IPS-20b (cell line): Measurements from ENCODE around the gene PCDHB12.
A peak's percentile ranks its signal among the peaks of the same experiment; 100 is the strongest.
"Not testable (repeated sequence)": the region's sequence is repeated elsewhere in the genome, so short reads cannot be mapped to it uniquely, and the experiment has no call there.

ENCODE experiments used
- H3K27ac ChIP-seq: one replicate; pipeline ENCODE4 v1.5.1; 2013; ENCODE audit warnings: low read length
- H3K27me3 ChIP-seq: 2 replicates; pipeline ENCODE4 v1.6.1; 2013; ENCODE audit warnings: mild to moderate bottlenecking, low read length, inconsistent platforms; ENCODE audit not compliant: insufficient read depth
- H3K36me3 ChIP-seq: 2 replicates; pipeline ENCODE4 v1.6.1; 2013; ENCODE audit warnings: low read depth, mild to moderate bottlenecking, inconsistent platforms, low read length, moderate library complexity; ENCODE audit not compliant: insufficient read depth
- H3K4me1 ChIP-seq: 2 replicates; pipeline ENCODE4 v1.6.1; 2013; ENCODE audit warnings: mild to moderate bottlenecking, control low read depth, inconsistent platforms, low read length, moderate library complexity; ENCODE audit not compliant: insufficient read depth
- H3K4me3 ChIP-seq: 2 replicates; pipeline ENCODE4 v1.5.1; 2013; ENCODE audit warnings: mild to moderate bottlenecking, low read length, inconsistent platforms
- H3K9ac ChIP-seq: 2 replicates; pipeline ENCODE4 v1.6.1; 2013; ENCODE audit warnings: low read depth, mild to moderate bottlenecking, inconsistent platforms, low read length, moderate library complexity
- H3K9me3 ChIP-seq: 2 replicates; pipeline ENCODE4 v1.6.1; 2013; ENCODE audit warnings: mild to moderate bottlenecking, low read depth, low read length, inconsistent platforms; ENCODE audit not compliant: insufficient read depth

The PCDHB12 gene

DNA sequence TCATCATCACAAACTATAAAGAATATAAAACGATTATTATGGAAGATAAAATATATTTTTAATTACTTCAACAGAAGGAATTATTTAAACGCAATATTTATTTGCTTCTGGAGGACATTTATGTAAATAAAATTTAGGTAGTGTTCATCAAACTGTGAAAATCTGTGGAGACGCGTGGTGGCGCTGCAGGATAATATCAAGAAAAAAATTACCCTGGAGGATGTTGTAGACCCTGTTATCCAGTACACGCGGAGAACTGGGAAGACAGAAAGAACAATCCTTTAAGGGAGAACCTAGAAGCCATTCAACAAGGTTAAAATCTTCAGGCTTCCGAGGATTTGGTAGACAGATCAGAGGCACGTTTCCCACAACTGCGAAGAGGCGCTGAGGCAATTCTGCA lies at the start of gene PCDHB12:
Gene PCDHB12 (plus strand): TSS at position 242 of the 400 bp plus-strand sequence. CDS start 189 bp downstream, outside the sequence.
- no peak within 1 kb of the TSS for H3K9ac ChIP-seq
- H3K27ac ChIP-seq, result no peak within 1 kb of the TSS
- H3K27me3 ChIP-seq, result no peaks in the 10 kb centered on the region
- no peak within 1 kb of the TSS for H3K4me3 ChIP-seq
- H3K36me3 ChIP-seq, result no peaks in the 10 kb centered on the region
- peaks cover 30% of the 10 kb centered on the region; the same call in 1 of the 2 replicates for H3K9me3 ChIP-seq
- H3K4me1 ChIP-seq, result no peaks in the 10 kb centered on the region

DNA sequence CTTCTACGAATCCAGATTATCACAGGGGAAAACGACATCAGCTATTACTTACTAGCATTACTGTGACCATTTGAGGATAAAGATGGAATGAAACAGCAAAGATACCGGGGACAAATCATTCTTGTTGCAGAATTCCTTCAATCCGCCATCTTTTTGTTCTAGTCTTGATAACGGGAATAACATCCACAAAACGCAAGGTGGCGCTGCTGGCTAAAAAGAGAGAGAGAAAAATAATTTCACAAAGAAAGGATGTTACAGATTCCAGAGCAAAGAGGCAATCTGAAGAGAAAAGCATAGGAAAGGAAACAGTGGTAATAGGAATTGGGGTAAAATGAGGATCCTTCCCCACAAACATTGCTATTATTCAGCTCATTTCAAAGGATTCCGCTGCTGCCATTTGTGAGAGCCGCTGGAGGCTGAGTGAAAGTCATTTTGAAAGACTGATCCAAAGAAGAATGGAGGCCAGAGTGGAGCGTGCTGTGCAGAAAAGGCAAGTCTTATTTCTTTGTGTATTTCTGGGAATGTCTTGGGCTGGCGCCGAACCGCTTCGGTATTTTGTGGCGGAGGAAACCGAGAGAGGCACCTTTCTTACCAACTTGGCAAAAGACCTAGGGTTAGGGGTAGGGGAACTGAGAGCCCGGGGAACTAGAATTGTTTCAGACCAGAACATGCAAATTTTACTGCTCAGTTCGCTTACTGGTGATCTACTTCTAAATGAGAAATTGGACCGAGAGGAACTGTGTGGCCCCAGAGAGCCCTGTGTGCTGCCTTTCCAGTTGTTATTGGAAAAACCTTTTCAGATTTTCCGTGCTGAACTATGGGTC lies 35.9 kb upstream of the PCDHB12 start, which contains the start of gene PCDHB7:
Gene PCDHB7 (plus strand): TSS at position 264 of the 824 bp plus-strand sequence. CDS start 192 bp downstream, at position 456.
- no peaks in the 10 kb centered on the region for H3K36me3 ChIP-seq
- no peaks in the 10 kb centered on the region for H3K27me3 ChIP-seq
- H3K27ac ChIP-seq, result no peak within 1 kb of the TSS
- H3K9ac ChIP-seq, result no peak within 1 kb of the TSS
- no peaks in the 10 kb centered on the region for H3K4me1 ChIP-seq
- H3K9me3 ChIP-seq, result peaks cover 28% of the 10 kb centered on the region; the same call in 1 of the 2 replicates
- H3K4me3 ChIP-seq, result no peak within 1 kb of the TSS

- H3K9me3 ChIP-seq, result peaks cover 28% of the 10 kb centered on the region; the same call in 1 of the 2 replicates
- not testable (repeated sequence) for H3K27me3 ChIP-seq, H3K4me3 ChIP-seq, H3K4me1 ChIP-seq, H3K27ac ChIP-seq, H3K36me3 ChIP-seq, H3K9ac ChIP-seq
These were observed 34.0 kb upstream of the PCDHB12 start for GRCh38 chr5:141174291-141175104.

- Histone ChIP-seq H3K27me3 (no peaks in the 10 kb centered on the region), H3K9me3 (peaks cover 32% of the 10 kb centered on the region; the same call in 1 of the 2 replicates), H3K27ac (no peak overlapping the region), H3K4me1 (no peaks in the 10 kb centered on the region), H3K9ac (no peak overlapping the region), H3K4me3 (no peak overlapping the region), H3K36me3 (no peaks in the 10 kb centered on the region)
These were observed 32.6 kb upstream of the PCDHB12 start for GRCh38 chr5:141175933-141176332.

DNA sequence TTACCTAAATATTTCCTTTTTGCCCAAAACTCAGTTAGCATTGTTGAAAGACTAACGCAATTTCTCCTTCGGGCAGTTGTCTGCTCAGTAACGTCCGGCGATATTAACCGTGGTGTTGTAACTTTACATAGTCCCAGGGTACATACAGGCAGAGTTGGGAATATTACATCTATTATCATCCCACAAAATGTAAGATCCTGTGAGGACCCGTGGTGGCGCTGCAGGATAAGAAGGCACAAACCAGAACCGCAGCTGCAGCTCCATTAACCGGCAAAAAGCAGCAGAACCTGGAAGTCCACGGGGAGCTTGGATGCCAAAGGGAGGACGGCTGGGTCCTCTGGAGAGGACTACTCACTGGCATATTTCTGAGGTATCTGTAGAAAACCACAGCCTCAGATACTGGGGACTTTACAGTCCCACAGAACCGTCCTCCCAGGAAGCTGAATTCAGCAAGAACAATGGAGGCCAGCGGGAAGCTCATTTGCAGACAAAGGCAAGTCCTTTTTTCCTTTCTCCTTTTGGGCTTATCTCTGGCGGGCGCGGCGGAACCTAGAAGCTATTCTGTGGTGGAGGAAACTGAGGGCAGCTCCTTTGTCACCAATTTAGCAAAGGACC lies 30.8 kb upstream of the PCDHB12 start, which contains the start of gene PCDHB8:
Gene PCDHB8 (plus strand): TSS at position 214 of the 615 bp plus-strand sequence. CDS start 245 bp downstream, at position 459.
- not testable (repeated sequence) for H3K9ac ChIP-seq, H3K36me3 ChIP-seq, H3K4me1 ChIP-seq, H3K4me3 ChIP-seq, H3K27ac ChIP-seq, H3K27me3 ChIP-seq
- peaks cover 32% of the 10 kb centered on the region; the same call in 1 of the 2 replicates for H3K9me3 ChIP-seq

DNA sequence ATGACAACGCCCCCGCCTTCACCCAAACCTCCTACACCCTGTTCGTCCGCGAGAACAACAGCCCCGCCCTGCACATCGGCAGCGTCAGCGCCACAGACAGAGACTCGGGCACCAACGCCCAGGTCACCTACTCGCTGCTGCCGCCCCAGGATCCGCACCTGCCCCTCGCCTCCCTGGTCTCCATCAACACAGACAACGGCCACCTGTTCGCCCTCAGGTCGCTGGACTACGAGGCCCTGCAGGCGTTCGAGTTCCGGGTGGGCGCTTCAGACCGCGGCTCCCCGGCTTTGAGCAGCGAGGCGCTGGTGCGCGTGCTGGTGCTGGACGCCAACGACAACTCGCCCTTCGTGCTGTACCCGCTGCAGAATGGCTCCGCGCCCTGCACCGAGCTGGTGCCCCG lies 29.1 kb upstream of the PCDHB12 start:
- not testable (repeated sequence) for H3K4me1 ChIP-seq, H3K27ac ChIP-seq, H3K36me3 ChIP-seq, H3K9ac ChIP-seq, H3K4me3 ChIP-seq, H3K27me3 ChIP-seq
- peaks cover 32% of the 10 kb centered on the region; the same call in 1 of the 2 replicates for H3K9me3 ChIP-seq

DNA sequence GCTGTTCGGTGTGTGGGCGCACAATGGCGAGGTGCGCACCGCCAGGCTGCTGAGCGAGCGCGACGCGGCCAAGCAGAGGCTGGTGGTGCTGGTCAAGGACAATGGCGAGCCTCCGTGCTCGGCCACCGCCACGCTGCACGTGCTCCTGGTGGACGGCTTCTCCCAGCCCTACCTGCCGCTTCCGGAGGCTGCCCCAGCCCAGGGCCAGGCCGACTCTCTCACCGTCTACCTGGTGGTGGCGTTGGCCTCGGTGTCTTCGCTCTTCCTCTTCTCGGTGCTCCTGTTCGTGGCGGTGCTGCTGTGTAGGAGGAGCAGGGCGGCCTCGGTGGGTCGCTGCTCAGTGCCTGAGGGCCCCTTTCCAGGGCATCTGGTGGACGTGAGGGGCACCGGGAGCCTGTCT lies 28.6 kb upstream of the PCDHB12 start:
- not testable (repeated sequence) for H3K4me1 ChIP-seq, H3K27me3 ChIP-seq, H3K36me3 ChIP-seq, H3K4me3 ChIP-seq, H3K9ac ChIP-seq, H3K27ac ChIP-seq
- H3K9me3 ChIP-seq, result peaks cover 31% of the 10 kb centered on the region; the same call in 1 of the 2 replicates

GRCh38 chr5:141180313-141180712 lies 28.2 kb upstream of the PCDHB12 start:
- H3K4me1 ChIP-seq, result no peaks in the 10 kb centered on the region
- no peaks in the 10 kb centered on the region for H3K27me3 ChIP-seq
- H3K27ac ChIP-seq, result no peak overlapping the region
- H3K9ac ChIP-seq, result no peak overlapping the region
- peaks cover 26% of the 10 kb centered on the region; the same call in 1 of the 2 replicates for H3K9me3 ChIP-seq
- H3K4me3 ChIP-seq, result no peak overlapping the region
- no peaks in the 10 kb centered on the region for H3K36me3 ChIP-seq

DNA sequence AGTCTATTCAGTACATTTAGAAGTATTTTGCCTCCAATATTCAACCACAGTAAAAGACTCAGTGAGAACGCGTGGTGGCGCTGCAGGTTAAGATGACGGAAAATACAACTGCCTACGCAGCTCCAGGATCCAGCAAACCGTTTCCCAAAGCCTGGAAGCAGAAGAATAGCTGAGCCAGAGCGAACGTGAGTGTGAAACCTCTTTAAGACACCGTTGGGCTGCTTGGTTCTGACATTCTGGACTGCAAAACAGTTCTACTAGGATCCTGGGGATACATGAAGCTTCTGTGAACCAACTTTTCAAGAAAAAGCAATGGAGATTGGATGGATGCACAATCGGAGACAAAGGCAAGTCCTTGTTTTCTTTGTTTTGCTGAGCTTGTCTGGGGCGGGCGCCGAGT lies 26.3 kb upstream of the PCDHB12 start, which contains the start of gene PCDHB16:
Gene PCDHB16 (plus strand): TSS at position 140 of the 400 bp plus-strand sequence. CDS start 173 bp downstream, at position 313.
- Histone ChIP-seq H3K9me3 (peaks cover 25% of the 10 kb centered on the region), H3K27me3 (no peaks in the 10 kb centered on the region), H3K27ac (no peak within 1 kb of the TSS), H3K4me1 (no peaks in the 10 kb centered on the region), H3K9ac (peak within 1 kb of the TSS; percentile 9; the same call in 1 of the 2 replicates), H3K4me3 (peak within 1 kb of the TSS; percentile 51; the same call in 1 of the 2 replicates), H3K36me3 (no peaks in the 10 kb centered on the region)

GRCh38 chr5:141184117-141184855 lies 24.2 kb upstream of the PCDHB12 start:
- not testable (repeated sequence) for H3K27me3 ChIP-seq, H3K9ac ChIP-seq, H3K4me1 ChIP-seq, H3K27ac ChIP-seq, H3K4me3 ChIP-seq, H3K36me3 ChIP-seq
- peaks cover 17% of the 10 kb centered on the region for H3K9me3 ChIP-seq
